DMS79 treated with DMSO at 0.1 percent for 48 hours (cell line): ENCODE data around the gene PRRG2.

ENCODE experiments used
- DNase-seq: peaks from one replicate; lab custom pipeline; 2025; lab: John Stamatoyannopoulos, UW

PRRG2 gene

DNA sequence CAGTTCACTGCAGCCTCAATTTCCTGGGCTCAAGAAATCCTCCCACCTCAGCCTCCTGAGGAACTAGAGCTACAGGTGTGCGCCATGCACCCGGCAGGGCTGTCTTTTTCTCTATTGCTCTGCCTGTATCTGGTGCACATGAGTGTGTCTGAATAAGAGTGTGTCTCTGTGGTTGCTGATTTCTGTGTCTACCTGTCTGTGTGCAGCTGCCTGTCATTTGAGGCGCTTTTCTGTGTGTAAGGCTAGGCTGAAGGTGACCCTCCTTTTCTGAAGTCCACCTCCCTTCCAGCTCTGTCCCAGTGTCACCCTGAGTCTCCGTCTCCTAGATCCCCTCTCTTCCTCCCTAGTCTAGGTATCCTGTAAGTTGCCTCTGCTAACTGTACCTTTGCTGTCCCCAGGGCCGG is 8.4 kb downstream of the PRRG2 start:
- DNase-seq = peak; percentile 21

DNA sequence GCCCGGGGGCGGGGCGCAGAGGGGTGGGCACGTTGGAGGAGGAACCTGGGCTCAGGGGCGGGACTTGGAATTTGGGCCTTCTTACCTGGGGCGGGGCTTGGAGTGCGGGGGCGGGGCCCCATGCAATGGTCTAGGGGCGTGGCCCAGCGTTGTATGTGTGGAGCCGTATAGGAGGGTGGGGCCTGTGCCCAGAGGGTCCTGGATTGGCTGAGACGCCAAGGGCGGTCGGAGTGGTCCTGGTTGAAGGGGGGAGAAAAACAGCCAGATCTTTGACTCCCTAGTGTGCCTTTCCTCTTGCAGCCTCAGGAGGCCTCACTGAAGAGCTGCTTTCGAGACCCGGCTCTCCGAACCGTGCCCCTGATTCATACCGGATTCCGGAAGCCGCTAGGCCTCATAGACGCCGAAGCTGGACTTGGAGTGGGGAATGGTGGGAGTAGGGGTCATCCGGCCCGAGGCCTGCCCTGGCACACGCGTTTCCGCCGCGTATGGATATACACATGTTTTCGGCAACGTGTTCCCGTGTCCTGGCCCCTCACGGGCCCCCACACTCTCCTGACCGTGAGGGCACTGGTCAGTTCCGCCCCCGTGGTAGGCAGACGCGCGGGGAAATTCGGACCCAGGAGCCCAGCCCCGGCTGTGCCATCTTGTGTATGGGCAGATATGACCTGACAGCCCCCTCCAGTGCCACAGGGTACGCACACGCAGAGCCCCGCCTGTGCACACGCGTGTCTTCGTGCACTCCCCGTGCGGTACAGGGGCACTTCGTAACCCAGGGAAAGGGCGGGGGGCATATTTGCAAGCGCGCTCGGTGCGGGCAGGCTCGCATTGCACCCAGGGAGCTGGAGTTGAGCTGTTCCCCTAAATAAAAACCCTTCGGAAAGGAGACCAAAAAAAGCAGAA is 9.2 kb downstream of the PRRG2 start:
- peak; percentile 95 for DNase-seq

DNA sequence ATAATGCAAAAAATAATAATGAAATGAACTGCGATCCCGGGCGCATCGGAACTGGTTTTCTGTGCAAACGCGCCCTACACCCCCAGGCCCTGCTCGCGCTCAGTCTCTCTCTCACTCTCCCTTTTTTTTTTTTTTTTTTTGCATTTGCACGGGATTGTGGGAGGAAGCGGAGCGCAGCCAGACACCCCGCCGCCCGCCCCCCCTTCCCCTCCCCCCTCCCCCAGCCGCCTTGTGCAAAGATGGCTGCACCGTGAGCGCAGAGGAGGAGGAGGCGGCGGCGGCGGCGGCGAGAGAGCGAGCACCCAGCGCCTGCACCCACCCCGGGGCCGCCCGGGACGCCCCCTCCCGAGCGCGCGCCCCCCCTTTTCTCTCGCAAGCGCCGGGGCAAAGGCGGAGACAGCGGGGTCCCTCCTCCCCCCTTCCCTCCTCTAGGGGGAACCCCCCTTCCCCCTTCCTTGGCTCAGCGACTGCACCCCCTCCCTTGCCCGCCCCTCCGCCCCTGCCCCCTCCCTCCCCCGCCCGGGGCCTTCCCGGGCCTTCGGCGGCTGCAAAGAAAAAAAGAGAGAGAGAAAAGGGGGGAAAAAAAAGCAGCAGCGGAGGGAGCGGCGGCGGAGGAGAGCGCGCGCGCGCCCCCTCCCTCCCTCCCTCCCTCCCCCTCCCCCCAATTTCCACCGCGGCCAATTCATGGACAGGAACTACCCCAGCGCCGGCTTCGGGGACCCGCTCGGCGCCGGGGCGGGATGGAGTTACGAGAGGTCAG is 10.0 kb downstream of the PRRG2 start, which contains the start of gene PRR12:
Gene PRR12 (plus strand): TSS at position 212 of the 760 bp plus-strand sequence. CDS start 473 bp downstream, at position 685.
- peak; percentile 43 for DNase-seq

GRCh38 chr19:49591731-49592485 is 10.8 kb downstream of the PRRG2 start:
- peak; percentile 24 for DNase-seq

DNA sequence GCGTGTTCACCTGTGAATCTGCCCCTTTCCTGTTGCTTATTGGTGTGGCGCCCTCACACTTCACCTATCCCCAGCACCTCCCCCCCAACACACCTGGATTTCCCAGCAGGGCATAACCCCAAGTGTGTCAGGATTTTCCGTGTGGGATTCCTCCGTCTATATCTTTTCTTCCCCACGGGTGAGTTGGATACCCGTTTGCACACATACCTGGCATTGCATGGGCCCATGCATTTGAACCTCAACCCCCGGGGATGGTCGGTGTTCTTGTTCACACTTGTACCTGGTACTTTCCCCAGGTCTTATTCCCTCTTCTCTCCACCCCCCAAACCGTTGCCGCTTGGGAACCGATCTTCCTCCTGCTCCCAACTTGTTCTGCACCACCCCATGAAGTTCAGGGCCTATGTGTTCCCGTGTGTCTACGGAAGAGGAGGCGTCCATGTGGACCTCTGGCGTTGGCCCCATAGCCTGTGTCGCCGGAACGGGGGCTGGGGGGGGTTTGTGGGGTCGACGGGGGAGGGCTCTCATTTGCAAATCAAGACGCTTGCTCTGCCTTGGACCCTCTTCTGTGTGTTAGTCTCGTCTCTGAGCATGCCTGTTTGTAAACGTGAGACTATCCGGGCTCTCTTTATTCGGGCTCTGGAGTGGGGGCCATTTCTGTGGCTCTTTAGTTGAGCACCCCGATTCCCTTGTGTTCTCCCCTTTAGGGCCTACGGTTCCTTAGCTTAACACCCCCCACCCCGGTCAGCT is 11.5 kb downstream of the PRRG2 start:
- DNase-seq = no peak

- DNase-seq = no peak
These were observed 12.4 kb downstream of the PRRG2 start for GRCh38 chr19:49593233-49594113.

- no peak for DNase-seq
These were observed 13.3 kb downstream of the PRRG2 start for GRCh38 chr19:49594157-49594992.

- no peak for DNase-seq
These were observed 14.1 kb downstream of the PRRG2 start for GRCh38 chr19:49594993-49595818.

GRCh38 chr19:49595819-49596404 is 14.8 kb downstream of the PRRG2 start:
- no peak for DNase-seq

DNA sequence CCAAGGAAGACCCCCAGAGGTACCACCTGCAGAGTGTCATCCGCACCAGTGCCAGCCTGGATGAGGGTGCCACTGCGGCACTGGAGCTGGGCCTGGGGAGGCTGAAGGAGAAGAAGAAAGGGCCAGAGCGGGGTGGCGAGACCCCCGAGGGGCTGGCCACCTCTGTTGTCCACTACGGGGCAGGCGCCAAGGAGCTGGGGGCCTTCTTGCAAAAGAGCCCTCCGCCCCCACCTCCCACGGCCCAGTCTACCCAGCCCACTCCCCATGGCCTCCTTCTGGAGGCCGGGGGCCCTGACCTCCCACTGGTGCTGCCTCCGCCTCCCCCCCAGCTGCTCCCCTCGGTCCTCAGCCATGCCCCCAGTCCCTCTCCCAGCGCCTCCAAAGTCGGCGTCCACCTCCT is 15.3 kb downstream of the PRRG2 start:
- no peak for DNase-seq

- DNase-seq = no peak
These were observed 16.0 kb downstream of the PRRG2 start for GRCh38 chr19:49596954-49597702.

DNA sequence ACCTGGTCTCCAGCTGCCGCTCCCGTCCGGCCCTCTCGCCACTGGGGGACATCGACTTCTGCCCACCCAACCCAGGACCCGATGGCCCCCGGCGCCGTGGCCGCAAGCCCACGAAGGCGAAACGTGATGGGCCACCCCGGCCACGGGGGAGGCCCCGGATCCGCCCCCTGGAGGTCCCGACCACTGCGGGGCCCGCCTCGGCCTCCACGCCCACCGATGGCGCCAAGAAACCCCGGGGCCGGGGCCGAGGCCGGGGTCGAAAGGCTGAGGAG is 16.5 kb downstream of the PRRG2 start:
- DNase-seq = no peak

GRCh38 chr19:49599378-49600295 is 18.5 kb downstream of the PRRG2 start:
- DNase-seq = no peak

DNA sequence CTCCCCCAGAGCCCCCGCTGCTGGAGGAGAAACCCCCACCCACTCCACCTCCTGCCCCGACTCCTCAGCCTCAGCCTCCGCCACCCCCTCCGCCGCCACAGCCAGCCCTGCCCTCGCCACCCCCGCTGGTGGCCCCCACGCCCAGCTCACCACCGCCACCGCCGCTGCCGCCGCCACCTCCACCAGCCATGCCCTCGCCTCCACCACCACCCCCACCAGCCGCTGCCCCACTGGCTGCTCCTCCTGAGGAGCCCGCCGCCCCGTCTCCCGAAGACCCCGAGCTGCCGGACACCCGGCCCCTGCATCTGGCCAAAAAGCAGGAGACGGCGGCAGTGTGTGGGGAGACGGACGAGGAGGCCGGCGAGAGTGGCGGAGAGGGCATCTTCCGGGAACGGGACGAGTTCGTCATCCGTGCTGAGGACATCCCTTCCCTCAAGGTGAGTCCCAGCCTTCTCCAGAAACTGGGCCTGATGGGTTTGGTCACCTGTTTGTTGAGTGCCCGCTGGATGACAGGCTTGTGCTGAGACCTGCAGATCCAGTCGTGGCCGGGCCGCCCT is 20.4 kb downstream of the PRRG2 start:
- no peak for DNase-seq

GRCh38 chr19:49602806-49603205 is 21.7 kb downstream of the PRRG2 start:
- DNase-seq = no peak

- DNase-seq = no peak
These were observed 24.5 kb downstream of the PRRG2 start for GRCh38 chr19:49605605-49606004.
